GM12872 (cell line): ENCODE results near the gene KDM4C.

Experiments used
- TF ChIP-seq, protein P1 (sequence below): IDR thresholded peaks from 3 replicates; pipeline ENCODE4 v1.5.1; 2011; ENCODE audit warnings: low read depth, mild to moderate bottlenecking, low read length, moderate library complexity; ENCODE audit not compliant: insufficient read depth

The KDM4C gene

GRCh38 chr9:7093040-7093439 lies 335.3 kb downstream of the KDM4C start:
- TF ChIP-seq, protein P1, sequence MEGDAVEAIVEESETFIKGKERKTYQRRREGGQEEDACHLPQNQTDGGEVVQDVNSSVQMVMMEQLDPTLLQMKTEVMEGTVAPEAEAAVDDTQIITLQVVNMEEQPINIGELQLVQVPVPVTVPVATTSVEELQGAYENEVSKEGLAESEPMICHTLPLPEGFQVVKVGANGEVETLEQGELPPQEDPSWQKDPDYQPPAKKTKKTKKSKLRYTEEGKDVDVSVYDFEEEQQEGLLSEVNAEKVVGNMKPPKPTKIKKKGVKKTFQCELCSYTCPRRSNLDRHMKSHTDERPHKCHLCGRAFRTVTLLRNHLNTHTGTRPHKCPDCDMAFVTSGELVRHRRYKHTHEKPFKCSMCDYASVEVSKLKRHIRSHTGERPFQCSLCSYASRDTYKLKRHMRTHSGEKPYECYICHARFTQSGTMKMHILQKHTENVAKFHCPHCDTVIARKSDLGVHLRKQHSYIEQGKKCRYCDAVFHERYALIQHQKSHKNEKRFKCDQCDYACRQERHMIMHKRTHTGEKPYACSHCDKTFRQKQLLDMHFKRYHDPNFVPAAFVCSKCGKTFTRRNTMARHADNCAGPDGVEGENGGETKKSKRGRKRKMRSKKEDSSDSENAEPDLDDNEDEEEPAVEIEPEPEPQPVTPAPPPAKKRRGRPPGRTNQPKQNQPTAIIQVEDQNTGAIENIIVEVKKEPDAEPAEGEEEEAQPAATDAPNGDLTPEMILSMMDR, result no peak

- TF ChIP-seq, protein P1, result no peak
These were observed 336.3 kb downstream of the KDM4C start for GRCh38 chr9:7094052-7094451.

- TF ChIP-seq, protein P1, result no peak
These were observed 336.8 kb downstream of the KDM4C start for GRCh38 chr9:7094576-7094975.

- TF ChIP-seq, protein P1, result no peak
These were observed 337.3 kb downstream of the KDM4C start for GRCh38 chr9:7095058-7095457.

- TF ChIP-seq, protein P1, result no peak
These were observed 339.4 kb downstream of the KDM4C start for GRCh38 chr9:7097040-7097715.

DNA sequence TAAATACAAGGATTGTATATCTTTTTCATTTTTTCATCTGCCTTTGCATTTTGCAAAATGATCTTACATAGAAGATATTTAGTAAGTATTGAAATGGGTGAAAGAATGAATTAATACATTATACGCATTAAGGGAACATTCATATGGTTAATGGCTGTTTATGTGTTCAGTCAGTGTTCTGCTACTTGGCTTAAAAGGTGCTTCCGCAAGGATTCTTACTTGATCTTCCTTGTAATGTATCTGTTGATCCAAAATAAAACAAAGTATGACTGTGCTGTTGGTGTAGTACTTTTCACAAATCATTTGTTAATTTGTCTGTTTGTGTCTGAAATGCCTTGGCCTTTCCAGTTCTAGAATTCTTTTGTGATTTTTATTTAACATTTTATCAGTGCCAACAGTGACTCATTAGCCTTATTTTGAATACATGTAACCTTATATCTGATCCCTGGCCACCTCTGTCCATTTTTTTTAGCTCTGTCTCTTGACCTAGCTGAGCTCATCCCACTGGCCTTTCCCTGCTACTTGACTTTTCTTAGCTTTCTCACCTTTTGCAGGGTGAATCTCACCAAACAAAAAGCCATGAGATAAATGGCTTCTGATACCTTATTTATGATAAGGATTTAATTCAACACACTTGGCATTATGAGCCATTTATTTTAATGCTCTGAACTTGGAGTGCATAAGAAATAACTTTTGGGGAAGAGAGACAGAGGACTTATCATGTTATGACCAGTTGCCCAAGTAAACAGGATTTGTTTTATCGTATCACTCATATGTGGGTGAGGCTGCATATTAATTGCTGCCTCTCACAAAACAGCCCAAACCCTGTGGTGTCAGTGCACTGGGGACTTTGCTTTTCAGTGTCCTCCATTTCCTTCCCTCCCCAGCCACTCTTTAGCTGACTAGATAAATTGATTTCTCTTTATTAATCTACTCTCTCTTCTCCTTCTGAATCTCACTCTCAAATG lies 340.3 kb downstream of the KDM4C start:
- TF ChIP-seq, protein P1, result no peak

- TF ChIP-seq, protein P1, result no peak
These were observed 345.6 kb downstream of the KDM4C start for GRCh38 chr9:7103367-7103766.
